HCT116 (cell line): ENCODE data around the gene ZNF358. TPM values are rescaled to one million over a fixed set of nuclear protein-coding genes. Genes with fewer than 3 reads are reported as not detected.

Source experiments
- ATAC-seq: fragments of 200-7000 bp; cut with Tn5 transposase; 2 replicates; pipeline ENCODE4 v1.9.1; 2020; ENCODE audit warnings: mild to moderate bottlenecking, moderate library complexity
- BruUV-seq: library from RNA; stranded (reverse); fragments of 400-500 nt; replicated peaks from 2 replicates; lab custom pipeline; 2021; lab: Mats Ljungman, UMichigan
- CTCF ChIA-PET: fragments of 300-600 bp; sonication (Branson Sonifier 250); formaldehyde crosslinking; loops from one replicate; lab custom pipeline; 2021; ENCODE audit warnings: antibody characterized with exemption; lab: Charles Lee
- POLR2A ChIA-PET: fragments of 300-600, 350-600 bp; sonication (Branson Sonifier 250); formaldehyde crosslinking; loops from one replicate; lab custom pipeline; 2021; ENCODE audit warnings: antibody characterized with exemption; lab: Charles Lee
- RAD21 ChIA-PET, 2 experiments: fragments of 300-600 bp; sonication (Branson Sonifier 250); formaldehyde crosslinking; loops; one replicate each; lab custom pipeline; 2023; ENCODE audit warnings: low total read pairs in 2 of 2; ENCODE audit not compliant: uncharacterized antibody in 2 of 2, unreplicated experiment in 2 of 2, low non-redundant PET in 1 of 2; lab: Charles Lee
- DNase-seq: peaks from one replicate; pipeline ENCODE4 v3.0.0-alpha.2; 2010; ENCODE audit warnings: low read depth, low spot score
- H2AFZ ChIP-seq: fragments of 200-600 bp; shearing (Covaris generic), sonication (generic); 2 replicates; pipeline ENCODE4 v1.6.1; 2017; ENCODE audit warnings: low read depth, mixed run types, mixed read lengths, antibody characterized with exemption, low read length; ENCODE audit not compliant: poor library complexity, severe bottlenecking
- H3K27ac ChIP-seq: 2 replicates; pipeline ENCODE4 v1.5.1; 2012; ENCODE audit warnings: low read depth, low read length
- H3K27me3 ChIP-seq: fragments of 200-600 bp; sonication (generic); 2 replicates; pipeline ENCODE4 v1.6.1; 2016; ENCODE audit warnings: mixed run types, low read length, mixed read lengths; ENCODE audit not compliant: insufficient read depth
- H3K36me3 ChIP-seq, 2 experiments: fragments of 200-500 bp in 1 of 2; fragments of 200-600 bp in 1 of 2; sonication (Bioruptor generic) in 1 of 2; sonication (generic) in 1 of 2; 2 replicates each; pipeline versions ENCODE4 v1.5.1 to v1.6.1; 2014 to 2016; ENCODE audit warnings: low read length in 2 of 2, inconsistent platforms in 1 of 2, mixed read lengths in 1 of 2, mixed run types in 1 of 2; ENCODE audit not compliant: insufficient read depth in 2 of 2, control insufficient read depth in 1 of 2
- H3K4me1 ChIP-seq, 2 experiments: fragments of 200-600 bp in 1 of 2; sonication (generic) in 1 of 2; 2 replicates each; pipeline versions ENCODE4 v1.5.1 to v1.6.1; 2012 to 2017; ENCODE audit warnings: low read length in 2 of 2, inconsistent platforms in 1 of 2, mild to moderate bottlenecking in 1 of 2, mixed read lengths in 1 of 2, mixed run types in 1 of 2, moderate library complexity in 1 of 2; ENCODE audit not compliant: insufficient read depth in 2 of 2, control insufficient read depth in 1 of 2
- H3K4me2 ChIP-seq: fragments of 200-600 bp; sonication (generic); 2 replicates; pipeline ENCODE4 v1.6.1; 2017; ENCODE audit warnings: mixed run types, low read length, mixed read lengths
- H3K4me3 ChIP-seq, 2 experiments: fragments of 200-600 bp in 1 of 2; sonication (generic) in 1 of 2; replicated peaks in 1 of 2; 2 replicates each; pipeline ENCODE4 v1.5.1; 2011 to 2016; ENCODE audit warnings: low read length in 2 of 2, control low read depth in 1 of 2, low read depth in 1 of 2, mild to moderate bottlenecking in 1 of 2, mixed read lengths in 1 of 2, mixed run types in 1 of 2
- H3K79me2 ChIP-seq: fragments of 200-600 bp; sonication (generic); 2 replicates; pipeline ENCODE4 v1.6.1; 2017; ENCODE audit warnings: mild to moderate bottlenecking, mixed run types, low read length, moderate library complexity, mixed read lengths; ENCODE audit not compliant: insufficient read depth
- H3K9ac ChIP-seq: fragments of 200-600 bp; sonication (generic); 2 replicates; pipeline ENCODE4 v1.6.1; 2016; ENCODE audit warnings: low read length, mixed read lengths
- H3K9me2 ChIP-seq: fragments of 200-600 bp; sonication (generic), shearing (Covaris generic); 2 replicates; pipeline ENCODE4 v1.6.1; 2017; ENCODE audit warnings: mixed run types, mild to moderate bottlenecking, moderate library complexity; ENCODE audit not compliant: insufficient read depth
- H3K9me3 ChIP-seq, 2 experiments: fragments of 200-500 bp in 1 of 2; fragments of 200-600 bp in 1 of 2; sonication (Bioruptor generic) in 1 of 2; sonication (generic) in 1 of 2; 2 replicates each; pipeline ENCODE4 v1.6.1; 2014 to 2017; ENCODE audit warnings: low read length in 2 of 2, mixed read lengths in 2 of 2, inconsistent platforms in 1 of 2, low read depth in 1 of 2, mild to moderate bottlenecking in 1 of 2, mixed run types in 1 of 2, moderate library complexity in 1 of 2; ENCODE audit not compliant: control insufficient read depth in 1 of 2, insufficient read depth in 1 of 2
- H4K20me1 ChIP-seq: fragments of 200-600 bp; sonication (generic), shearing (Covaris generic); 2 replicates; pipeline ENCODE4 v1.6.1; 2017; ENCODE audit warnings: mixed run types, mild to moderate bottlenecking, moderate library complexity; ENCODE audit not compliant: insufficient read depth
- ELF1 ChIP-seq: IDR thresholded peaks from 2 replicates; pipeline ENCODE4 v1.6.1; 2012; ENCODE audit warnings: low read depth, borderline replicate concordance
- EZH2 ChIP-seq: fragments of 200-600 bp; sonication (generic); IDR thresholded peaks from 2 replicates; pipeline ENCODE4 v1.6.1; 2017; ENCODE audit warnings: antibody characterized with exemption, mixed run types
- FOSL1 ChIP-seq: IDR thresholded peaks from 2 replicates; pipeline ENCODE4 v1.6.1; 2012; ENCODE audit warnings: low read depth
- POLR2A ChIP-seq: IDR thresholded peaks from 2 replicates; pipeline ENCODE4 v1.7.0; 2011; ENCODE audit warnings: borderline replicate concordance; ENCODE audit not compliant: insufficient read depth, insufficient read length; ENCODE audit errors: extremely low read depth
- POLR2AphosphoS5 ChIP-seq: IDR thresholded peaks from 2 replicates; pipeline ENCODE4 v1.6.1; 2011; ENCODE audit warnings: mild to moderate bottlenecking, low read depth, low read length, moderate library complexity
- RAD21 ChIP-seq: IDR thresholded peaks from 2 replicates; pipeline ENCODE4 v1.6.1; 2012; ENCODE audit warnings: low read depth, mild to moderate bottlenecking
- TCF7L2 ChIP-seq: IDR thresholded peaks from 2 replicates; pipeline ENCODE4 v1.7.0; 2011; ENCODE audit warnings: borderline replicate concordance, inconsistent platforms; ENCODE audit not compliant: insufficient read depth, insufficient read length; ENCODE audit errors: extremely low read depth
- ZBTB33 ChIP-seq: IDR thresholded peaks from 2 replicates; pipeline ENCODE4 v1.6.1; 2011; ENCODE audit warnings: mild to moderate bottlenecking, low read length, moderate library complexity; ENCODE audit not compliant: insufficient replicate concordance; ENCODE audit errors: extremely low read depth
- intact Hi-C: fragments of 100-400 bp; cut with micrococcal nuclease; formaldehyde crosslinking; loops from 2 replicates; pipeline ENCODE4 v1.10.0; 2022
- total RNA-seq: library from RNA; stranded (reverse); gene quantifications from one replicate; pipeline ENCODE4 v1.2.1, GENCODE V29; 2021; ENCODE audit not compliant: unreplicated experiment

The ZNF358 gene
- total RNA-seq, 1 experiment from 2014 or later: 20.7 TPM

GRCh38 chr19:7565332-7565731, 49.4 kb downstream of the ZNF358 start:
- Histone ChIP-seq H3K4me3 (no peak overlapping the region), H2AFZ (no peak overlapping the region), H3K9me2 (no peaks in the 10 kb centered on the region), H3K36me3 (no peaks in the 10 kb centered on the region; a peak in 1 of 4 replicates), H3K27me3 (no peaks in the 10 kb centered on the region), H3K4me2 (no peak overlapping the region), H3K79me2 (no peaks in the 10 kb centered on the region), H3K9ac (no peak overlapping the region), H3K4me1 (peaks cover 0 to 3% of the 10 kb centered on the region in 2 experiments; a peak in 2 of 4 replicates), H4K20me1 (no peaks in the 10 kb centered on the region), H3K9me3 (no peaks in the 10 kb centered on the region), H3K27ac (no peak overlapping the region)
- intact Hi-C loops: no loop called here
- ChIA-PET RAD21 (no interaction called here), POLR2A (no interaction called here), CTCF (interaction anchor here (1.0 kb wide), 1 partner anchor 116 kb away, joined by 4 read pairs; the partner anchor contains the start of gene TRAPPC5)
- no peak for ATAC-seq
- DNase-seq: no peak
- BruUV-seq: no TSS peak
- no peak for TF ChIP-seq TCF7L2
- no peak for TF ChIP-seq ZBTB33
- TF ChIP-seq RAD21: no peak
- TF ChIP-seq EZH2: no peak
- TF ChIP-seq POLR2A: no peak
- TF ChIP-seq ELF1: no peak
- no peak for TF ChIP-seq FOSL1
- no peak for TF ChIP-seq POLR2AphosphoS5

Other genes with a start within 250 kb of the ZNF358 start
- gene INSR, start 221.7 kb upstream of the ZNF358 start, total RNA-seq: 25.4 TPM
- gene ARHGEF18, start 167.2 kb upstream of the ZNF358 start, total RNA-seq: 32.2 TPM
- 6.4 TPM for gene PEX11G, start 27.1 kb upstream of the ZNF358 start, total RNA-seq
- gene MCOLN1, start 6.5 kb downstream of the ZNF358 start, total RNA-seq: 19.1 TPM
- 159 TPM for gene PNPLA6, start 19.6 kb downstream of the ZNF358 start, total RNA-seq
- 24.0 TPM for gene CAMSAP3, start 79.8 kb downstream of the ZNF358 start, total RNA-seq
- 103 TPM for gene XAB2, start 113.4 kb downstream of the ZNF358 start, total RNA-seq
- 126 TPM for gene PET100, start 113.7 kb downstream of the ZNF358 start, total RNA-seq
- gene PCP2, start 117.6 kb downstream of the ZNF358 start, total RNA-seq: 0.32 TPM
- gene STXBP2, start 121.0 kb downstream of the ZNF358 start, total RNA-seq: 141 TPM
- not detected for gene RETN, start 152.9 kb downstream of the ZNF358 start, total RNA-seq
- not detected for gene MCEMP1, start 161.0 kb downstream of the ZNF358 start, total RNA-seq
- gene TRAPPC5, start 164.7 kb downstream of the ZNF358 start, total RNA-seq: 101 TPM
- 0.20 TPM for gene FCER2, start 186.0 kb downstream of the ZNF358 start, total RNA-seq
- gene CLEC4G, start 216.0 kb downstream of the ZNF358 start, total RNA-seq: not detected
- not detected for gene CD209, start 231.4 kb downstream of the ZNF358 start, total RNA-seq
- gene CLEC4M, start 247.1 kb downstream of the ZNF358 start, total RNA-seq: not detected